Stimulated activated CD4-positive, alpha-beta T cell treated with anti-CD3 and anti-CD28 coated beads, Interleukin-12 subunit alpha, Interleukin-12 subunit beta, amount 100 ng/mL, for 24 hours (primary cell): ENCODE measurements around the gene RPL35.

ENCODE experiments used
- DNase-seq, 2 experiments: peaks; one replicate each; pipeline ENCODE4 v3.0.0-alpha.2; 2020; ENCODE audit warnings: low read depth in 2 of 2

Gene RPL35

DNA sequence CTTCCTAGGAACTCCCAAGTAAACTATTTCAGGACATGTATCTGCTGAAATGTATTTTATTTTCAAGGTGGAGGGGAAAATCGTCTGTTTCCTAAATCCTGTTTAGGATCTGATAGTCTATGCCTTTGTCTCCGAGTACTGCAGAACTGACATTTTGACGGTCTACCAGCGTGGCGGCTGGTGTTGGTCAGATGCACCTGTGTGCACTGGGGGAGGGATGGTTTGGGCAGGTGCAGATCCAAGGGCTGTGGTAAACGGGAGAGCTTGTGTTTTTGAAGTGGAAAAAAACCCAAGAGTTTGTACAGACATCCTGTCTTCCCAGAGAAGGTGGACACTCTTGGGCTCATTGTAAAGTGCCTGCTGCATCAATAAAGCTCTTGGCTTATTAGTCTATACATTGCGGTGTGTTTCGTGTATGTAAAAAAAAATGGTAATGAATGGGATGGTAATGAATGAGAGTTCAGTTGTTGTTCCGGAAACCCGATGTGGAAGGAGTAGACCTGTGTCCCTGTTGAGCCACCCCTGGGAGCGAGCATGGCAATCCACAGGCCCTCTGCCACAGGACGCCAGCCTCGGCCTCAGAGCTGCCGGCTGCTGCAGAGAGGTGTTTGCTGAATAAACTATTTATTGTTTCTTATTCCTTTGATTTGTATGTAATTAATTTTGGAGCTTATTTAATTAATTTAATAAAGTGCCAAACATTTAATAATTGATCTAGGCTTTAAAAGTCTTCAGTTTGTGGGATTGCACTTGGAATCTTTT, 15.4 kb upstream of the RPL35 start:
- no peak for DNase-seq

GRCh38 chr9:124875501-124875900, 13.7 kb upstream of the RPL35 start:
- DNase-seq = no peak

GRCh38 chr9:124873664-124874063, 11.9 kb upstream of the RPL35 start:
- DNase-seq = no peak

DNA sequence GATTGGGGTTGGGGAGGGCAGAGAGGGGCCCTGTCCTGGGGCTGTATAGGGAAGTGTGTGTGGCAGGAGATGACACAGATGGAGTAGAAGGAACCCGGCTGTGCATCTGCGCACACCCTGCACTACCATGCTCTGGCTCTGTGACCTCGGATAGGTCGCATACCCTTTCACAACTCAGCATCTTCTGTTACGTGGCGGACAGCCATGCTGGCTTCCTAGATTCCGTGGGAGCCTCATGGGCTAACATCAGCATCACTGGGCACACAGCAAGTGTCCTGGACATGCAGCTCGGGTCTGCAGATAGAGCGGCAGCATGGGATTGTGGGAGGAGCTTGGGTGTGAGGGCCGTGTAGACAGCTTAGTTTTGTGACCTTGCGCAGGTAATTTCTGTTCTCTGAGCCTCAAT, 9.4 kb upstream of the RPL35 start:
- no peak for DNase-seq

DNA sequence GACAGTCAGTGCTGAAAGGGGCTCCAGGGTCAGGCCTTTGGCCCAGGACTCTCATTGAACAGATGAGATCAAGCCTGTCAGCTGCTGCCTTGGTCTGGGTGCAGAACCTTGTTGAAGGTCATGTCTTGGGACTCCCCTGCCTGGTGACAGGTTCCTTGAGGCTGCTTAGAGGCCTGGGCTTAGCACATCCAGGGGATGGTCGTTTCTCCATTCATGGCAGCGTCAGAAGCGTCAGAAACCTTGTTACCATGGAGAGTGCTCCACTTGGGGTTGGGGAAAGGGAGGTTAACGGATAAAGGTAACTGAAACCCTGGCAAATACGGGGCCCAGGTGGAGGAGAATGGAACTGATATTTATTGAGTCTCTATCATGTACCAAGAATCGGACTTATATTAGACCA, 9.0 kb upstream of the RPL35 start:
- no peak for DNase-seq

DNA sequence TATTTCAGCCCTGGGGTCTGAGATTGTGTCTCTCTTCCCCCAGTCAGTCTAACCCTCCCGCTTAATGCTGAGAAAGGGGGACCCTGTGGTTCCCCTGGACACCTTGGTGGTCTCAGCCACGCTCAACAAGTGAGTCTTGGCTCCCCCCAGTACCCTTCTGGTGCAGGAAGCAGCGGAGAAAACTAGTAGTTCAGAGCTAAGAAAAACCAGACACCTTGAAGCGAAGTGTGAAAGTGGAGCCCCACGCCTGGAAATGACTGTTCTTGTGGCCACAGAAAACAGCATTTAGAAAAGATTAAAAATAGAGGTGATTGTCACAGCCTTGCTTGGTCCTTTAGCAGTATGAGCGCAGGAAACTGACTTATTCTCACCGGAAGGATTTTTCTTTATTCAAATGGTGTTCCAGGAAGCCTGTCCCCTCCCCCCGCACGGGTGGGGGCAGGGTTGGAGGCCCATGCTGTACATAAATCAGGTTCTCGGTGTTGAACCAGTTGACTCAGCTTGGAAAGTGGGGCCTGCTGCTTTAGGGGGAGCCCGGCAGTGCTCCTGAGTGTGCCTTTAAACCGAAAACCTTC, 8.3 kb upstream of the RPL35 start:
- peak; percentile 75 to 90 for DNase-seq

DNA sequence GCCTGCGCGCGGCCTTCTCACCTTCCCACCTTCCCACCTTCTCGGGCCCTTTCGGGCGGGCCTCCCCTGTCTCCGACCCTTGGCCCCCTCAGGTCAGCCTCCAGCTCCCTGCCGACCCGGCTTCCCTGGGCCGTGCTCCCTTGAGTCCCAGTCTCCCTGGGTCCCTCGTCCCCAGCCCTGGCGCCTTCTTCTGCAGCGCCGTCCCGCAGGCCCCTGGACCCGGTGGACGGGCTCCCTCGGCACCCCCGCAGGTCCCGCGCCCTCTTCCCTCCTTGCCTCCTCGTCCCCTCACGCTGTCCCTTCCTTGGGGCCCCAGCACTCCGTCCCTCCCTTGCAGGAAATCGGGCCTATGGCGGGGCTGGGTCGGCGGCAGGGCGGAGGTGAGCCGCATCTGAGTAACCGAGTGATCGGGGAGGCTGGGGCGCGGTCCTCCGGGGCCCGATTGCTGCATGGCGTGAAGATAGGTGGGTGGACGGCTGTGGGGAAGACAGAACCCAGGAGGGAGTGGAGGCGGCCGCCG, 7.8 kb upstream of the RPL35 start:
- DNase-seq = no peak

DNA sequence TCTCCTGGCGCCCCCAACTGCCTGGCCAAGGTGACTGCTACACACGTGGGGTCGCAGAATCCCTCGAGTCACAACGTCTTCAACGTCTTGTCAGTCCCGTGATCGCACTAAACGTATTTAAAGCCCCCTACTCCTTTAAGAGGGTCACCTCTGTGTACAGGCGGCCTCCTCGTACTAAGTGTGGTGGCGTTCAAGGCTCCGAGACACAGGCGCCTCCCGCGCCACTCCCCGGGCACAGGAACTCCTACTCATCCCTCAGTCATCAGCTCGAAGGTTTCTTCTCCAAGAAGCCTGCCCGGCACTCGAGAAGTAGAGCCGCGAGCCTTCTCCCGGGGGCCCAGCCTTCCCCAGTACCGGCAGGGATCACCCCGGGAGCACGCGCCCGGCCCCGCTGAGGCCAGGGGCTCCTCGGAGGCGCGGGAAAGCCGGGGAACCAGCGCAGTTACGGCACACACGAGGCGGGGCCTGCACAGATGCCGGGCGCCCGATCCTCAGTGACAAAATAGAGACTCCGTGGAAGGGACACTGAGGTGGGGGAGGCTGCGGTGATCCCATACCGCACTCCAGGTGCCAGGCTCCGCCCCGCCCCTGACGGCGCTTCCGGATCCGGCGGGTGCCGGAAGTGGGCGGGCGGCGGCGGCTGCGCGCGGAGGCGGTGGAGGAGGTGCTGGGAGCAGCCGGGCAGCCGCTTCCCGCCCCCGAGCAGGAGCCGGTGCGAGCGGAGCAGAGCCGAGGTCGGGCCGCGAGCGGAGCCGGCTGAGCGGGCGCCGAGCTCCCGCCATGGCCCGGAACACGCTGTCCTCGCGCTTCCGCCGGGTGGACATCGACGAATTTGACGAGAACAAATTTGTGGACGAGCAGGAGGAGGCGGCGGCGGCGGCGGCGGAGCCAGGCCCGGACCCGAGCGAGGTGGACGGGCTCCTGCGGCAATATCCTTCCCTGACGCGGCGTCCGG, 7.0 kb upstream of the RPL35 start:
- peak; percentile 81 to 87 for DNase-seq

DNA sequence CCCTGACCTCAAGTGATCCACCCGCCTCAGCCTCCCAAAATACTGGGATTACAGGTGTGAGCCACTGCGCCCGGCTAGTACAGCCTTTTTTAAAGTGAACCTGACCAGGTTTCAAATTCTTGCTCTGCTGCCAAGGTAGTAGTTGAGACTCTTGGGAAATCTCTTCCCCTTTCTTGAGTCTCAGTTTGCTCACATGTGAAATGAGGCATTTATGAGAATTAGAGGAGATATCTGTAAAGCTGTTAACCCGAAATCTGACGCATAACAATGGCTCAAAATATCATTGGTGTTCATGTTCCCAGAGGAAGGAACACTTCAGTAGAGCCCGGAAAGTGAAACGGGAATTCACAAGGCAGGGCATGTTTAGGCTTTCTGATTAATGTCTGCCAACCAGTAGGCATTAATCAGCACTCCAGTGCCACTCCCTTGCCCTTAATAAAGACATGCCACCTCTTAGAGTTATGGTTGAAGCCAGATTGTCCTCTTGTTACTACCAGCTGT, 1.7 kb upstream of the RPL35 start:
- DNase-seq = no peak

- DNase-seq = no peak
Observed at GRCh38 chr9:124860582-124861341, 995 bp downstream of the RPL35 start.

- no peak for DNase-seq
Observed at GRCh38 chr9:124859803-124860581, 1.8 kb downstream of the RPL35 start.

DNA sequence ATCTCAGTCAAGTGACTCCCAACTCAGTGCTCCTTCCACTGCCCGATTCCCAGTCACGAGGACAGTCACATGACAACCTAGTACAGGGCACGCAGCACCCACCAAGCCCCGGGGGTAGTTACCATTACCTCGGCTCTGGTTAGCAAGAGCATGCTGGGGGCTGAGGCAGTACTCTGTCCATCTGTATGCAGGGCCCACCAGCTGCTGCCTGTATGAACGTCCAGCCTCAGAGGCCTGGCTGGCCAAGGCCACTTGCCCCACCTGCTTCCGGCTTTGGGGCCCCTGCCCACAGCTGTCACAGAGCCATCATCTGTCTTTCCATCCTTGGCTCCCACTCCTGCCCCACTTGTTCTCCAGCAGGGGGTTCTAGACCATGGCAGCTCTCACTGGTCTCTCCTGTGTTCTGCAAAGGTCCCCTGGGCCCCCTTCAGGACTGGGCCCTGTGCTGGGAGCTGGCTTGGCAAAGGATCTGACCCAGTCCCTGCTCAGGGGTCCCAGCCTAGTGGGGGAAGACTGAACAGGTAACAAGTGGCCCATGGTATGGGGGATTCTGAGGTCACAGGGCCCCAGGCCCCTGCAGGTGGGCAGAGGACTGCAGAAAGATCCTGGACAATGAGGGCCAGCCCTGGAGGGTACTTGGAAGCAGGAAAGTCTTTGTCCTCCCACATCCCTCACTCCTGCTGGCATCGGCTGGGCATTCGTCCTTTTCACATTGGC, 3.3 kb downstream of the RPL35 start:
- no peak for DNase-seq

DNA sequence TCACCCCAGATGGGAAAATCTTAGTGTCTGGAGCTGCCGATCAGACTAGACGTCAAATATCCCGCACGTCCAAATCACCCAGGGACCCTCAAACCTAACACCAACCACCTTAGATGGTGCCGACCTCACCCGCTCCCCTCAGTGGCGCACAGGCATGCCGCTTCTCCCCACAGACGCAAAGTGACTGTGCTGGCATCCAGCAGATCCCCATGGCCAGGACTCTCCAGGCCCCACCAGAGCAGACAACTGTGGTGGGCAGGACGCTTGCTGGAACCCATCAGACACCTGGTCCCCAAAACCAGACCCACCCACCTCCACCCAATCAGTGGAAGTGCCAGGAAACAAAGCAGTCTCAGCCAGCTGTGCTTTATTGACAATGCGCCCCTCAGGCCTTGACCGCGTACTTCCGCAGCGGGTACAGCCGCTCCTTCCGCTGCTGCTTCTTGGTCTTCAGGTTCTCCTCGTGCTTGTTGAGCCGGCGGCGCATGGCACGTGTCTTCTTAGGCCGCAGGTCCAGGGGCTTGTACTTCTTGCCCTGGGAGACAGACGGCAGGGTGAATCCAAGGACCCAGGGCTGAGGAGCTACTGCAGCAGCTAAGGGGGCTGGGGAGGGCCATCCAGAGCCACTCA, 4.1 kb downstream of the RPL35 start:
- no peak for DNase-seq

GRCh38 chr9:124855944-124856765, 5.6 kb downstream of the RPL35 start:
- no peak for DNase-seq

GRCh38 chr9:124855566-124855943, 6.2 kb downstream of the RPL35 start:
- DNase-seq = no peak

GRCh38 chr9:124854822-124855221, 6.9 kb downstream of the RPL35 start:
- DNase-seq = no peak

- DNase-seq = no peak
Observed at GRCh38 chr9:124854161-124854560, 7.6 kb downstream of the RPL35 start.

GRCh38 chr9:124853605-124854143, 8.1 kb downstream of the RPL35 start:
- no peak for DNase-seq
